Prostate gland (tissue), 2 donors: ENCODE measurements around the gene KLHDC9. TPM values are rescaled to one million over a fixed set of nuclear protein-coding genes. Genes with fewer than 3 reads are reported as not detected.
"Not testable (repeated sequence)": the region's sequence is repeated elsewhere in the genome, so short reads cannot be mapped to it uniquely, and the experiment has no call there.

ENCODE experiments used
- DNase-seq: peaks from one replicate; pipeline ENCODE4 v3.0.0-alpha.2; 2019; ENCODE audit warnings: low spot score
- H3K27ac ChIP-seq, 2 donors: fragments of 200-600 bp; sonication (generic); 2 replicates each; pipeline ENCODE4 v1.5.1; 2017 to 2019
- H3K27me3 ChIP-seq: fragments of 200-600 bp; sonication (generic); replicated peaks from 2 replicates; pipeline ENCODE4 v1.5.1; 2019; ENCODE audit not compliant: insufficient read depth
- H3K36me3 ChIP-seq, 2 donors: fragments of 200-600 bp; sonication (generic); 1 replicate in 1 of 2; 2 replicates in 1 of 2; pipeline versions ENCODE4 v1.5.1 to v1.8.1; 2017 to 2019
- H3K4me1 ChIP-seq: fragments of 200-600 bp; sonication (generic); replicated peaks from 2 replicates; pipeline ENCODE4 v1.5.1; 2019
- H3K4me3 ChIP-seq, 2 donors: fragments of 200-600 bp; sonication (generic); 2 replicates each; pipeline ENCODE4 v1.5.1; 2017 to 2019
- H3K9me3 ChIP-seq: fragments of 200-600 bp; sonication (generic); 2 replicates; pipeline ENCODE4 v1.5.1; 2017
- CTCF ChIP-seq, 4 experiments: fragments of 200-600 bp in 2 of 4; fragments of 450-650 bp in 2 of 4; sonication (generic) in 2 of 4; IDR thresholded peaks; 1 replicate in 3 of 4; 2 replicates in 1 of 4; pipeline ENCODE4 v1.5.1; 2016 to 2019; ENCODE audit warnings: antibody characterized with exemption in 4 of 4, mild to moderate bottlenecking in 2 of 4, moderate library complexity in 2 of 4
- POLR2A ChIP-seq: fragments of 450-650 bp; IDR thresholded peaks from one replicate; pipeline ENCODE4 v1.6.1; 2016; ENCODE audit warnings: antibody characterized with exemption, mild to moderate bottlenecking
- POLR2AphosphoS5 ChIP-seq: sonication (generic); formaldehyde crosslinking; IDR thresholded peaks from one replicate; pipeline ENCODE4 v1.6.1; 2017; ENCODE audit warnings: antibody characterized with exemption
- WGBS: methylation state at CpG from one replicate; pipeline ENCODE4 v1.1.5; 2018; 5-methylcytosine and 5-hydroxymethylcytosine counted together
- intact Hi-C: fragments of 100-400 bp; cut with DNase I; formaldehyde crosslinking; loops from one replicate; pipeline ENCODE4 v1.14.2; 2022
- total RNA-seq, 2 donors: library from RNA; depleted of rRNA; stranded (reverse); fragments of >200 nt; gene quantifications; one replicate each; pipeline ENCODE4 v1.1.0, GENCODE V29; 2016

KLHDC9 gene
- total RNA-seq, 2 donors from 2014 or later = 24.8 to 33.3 TPM

DNA sequence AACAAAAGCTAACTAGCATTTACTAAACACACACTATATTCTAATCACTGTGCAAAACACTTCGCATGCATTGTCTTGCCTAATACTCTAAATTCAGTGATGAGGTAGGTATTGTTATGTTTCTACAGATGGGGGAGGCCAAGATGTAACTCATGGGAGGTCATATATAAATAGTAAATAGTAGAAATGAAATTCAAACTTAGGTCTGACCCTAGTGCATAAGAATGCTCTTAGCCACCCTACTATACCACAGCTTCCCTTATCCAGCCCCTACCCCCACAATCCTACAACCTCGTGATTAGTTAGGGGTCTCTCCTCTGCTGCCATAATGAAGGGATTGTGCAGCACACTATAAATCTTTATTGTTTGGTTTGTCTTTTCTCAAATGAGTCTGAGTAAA, 16.4 kb downstream of the KLHDC9 start:
- no peak for TF ChIP-seq POLR2AphosphoS5
- Histone ChIP-seq H3K27ac (no peak overlapping the region), H3K4me3 (no peak overlapping the region), H3K36me3 (no peaks in the 10 kb centered on the region), H3K4me1 (peaks cover 10% of the 10 kb centered on the region), H3K9me3 (no peaks in the 10 kb centered on the region), H3K27me3 (no peaks in the 10 kb centered on the region)
- 76% methylated on average over 2 of the region's 2 CpGs for WGBS
- DNase-seq = no peak
- intact Hi-C loops = no loop called here

DNA sequence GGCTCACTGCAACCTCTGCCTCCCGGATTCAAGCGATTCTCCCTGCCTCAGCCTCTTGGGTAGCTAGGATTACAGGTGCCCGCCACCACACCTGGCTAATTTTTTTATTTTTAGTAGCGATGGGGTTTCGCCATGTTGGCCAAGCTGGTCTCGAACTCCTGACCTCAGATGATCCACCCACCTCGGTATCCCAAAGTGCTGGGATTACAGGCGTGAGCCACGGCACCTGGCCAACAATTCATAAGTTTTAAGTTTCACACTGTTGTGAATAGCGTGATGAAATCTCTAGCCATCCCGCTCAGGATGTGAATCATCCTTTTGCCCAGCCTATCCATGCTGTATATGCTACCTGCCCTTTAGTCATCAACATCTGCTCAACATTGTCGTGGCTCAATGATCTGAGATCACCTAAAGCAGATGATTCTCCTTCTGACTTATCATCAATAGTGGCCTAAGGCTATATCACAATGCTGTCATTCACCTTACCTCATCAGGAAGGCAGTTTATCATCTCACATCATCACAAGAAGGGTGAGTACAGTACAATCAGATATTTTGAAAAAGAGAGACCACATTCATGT, 17.1 kb downstream of the KLHDC9 start:
- Histone ChIP-seq H3K4me1 (peaks cover 11% of the 10 kb centered on the region), H3K27me3 (no peaks in the 10 kb centered on the region), H3K4me3 (no peak overlapping the region), H3K27ac (no peak overlapping the region), H3K36me3 (no peaks in the 10 kb centered on the region), H3K9me3 (no peaks in the 10 kb centered on the region)
- intact Hi-C loops = no loop called here
- TF ChIP-seq CTCF (IDR thresholded peaks at IDR 0.05) (no peak), POLR2A (no peak), POLR2AphosphoS5 (no peak)
- WGBS = 91% methylated on average over 12 of the region's 12 CpGs
- DNase-seq = no peak

GRCh38 chr1:161115961-161116360, 17.8 kb downstream of the KLHDC9 start:
- H3K27me3 ChIP-seq, H3K36me3 ChIP-seq, H3K27ac ChIP-seq, intact Hi-C loops, H3K9me3 ChIP-seq, DNase-seq, H3K4me3 ChIP-seq: not testable (repeated sequence)
- WGBS = 93% methylated on average over 6 of the region's 6 CpGs
- peaks cover 11% of the 10 kb centered on the region for H3K4me1 ChIP-seq

- H3K27ac ChIP-seq = peak within 1 kb of the TSS; percentile 92 to 94
- WGBS = under 1% methylated on average over 58 of the region's 58 CpGs
- H3K9me3 ChIP-seq = no peaks in the 10 kb centered on the region
- TF ChIP-seq POLR2AphosphoS5 = peak; percentile 87
- peak in 2 of 4 experiments; percentile 31 to 35 for TF ChIP-seq CTCF (IDR thresholded peaks at IDR 0.05)
- peak; percentile 78 for TF ChIP-seq POLR2A
- no peaks in the 10 kb centered on the region for H3K27me3 ChIP-seq
- intact Hi-C loops = loop anchor here (2.0 kb wide), 1 partner anchor 15 kb away; the partner anchor contains the start of gene DEDD
- H3K4me3 ChIP-seq = peak within 1 kb of the TSS; percentile 69 to 97
- peak; percentile 79 for DNase-seq
- peaks cover 11% of the 10 kb centered on the region for H3K4me1 ChIP-seq
- H3K36me3 ChIP-seq = peaks cover 4 to 14% of the 10 kb centered on the region in 2 donors
Measured at GRCh38 chr1:161117759-161118581, 19.8 kb downstream of the KLHDC9 start, which contains the start of the genes NIT1 and PFDN2. TSS of gene NIT1 (plus strand) at chr1:161118105. CDS start at chr1:161118177, 72 bp downstream. TSS of gene PFDN2 (minus strand) at chr1:161118037. CDS start at chr1:161118026, 11 bp downstream.

GRCh38 chr1:161119092-161119903, 21.1 kb downstream of the KLHDC9 start:
- Histone ChIP-seq H3K4me1 (peaks cover 11% of the 10 kb centered on the region), H3K27me3 (no peaks in the 10 kb centered on the region), H3K9me3 (no peaks in the 10 kb centered on the region), H3K27ac (peak overlapping the region; percentile 92 to 94), H3K36me3 (peaks cover 8 to 21% of the 10 kb centered on the region in 2 donors), H3K4me3 (peak overlapping the region; percentile 69 to 97)
- TF ChIP-seq POLR2A = no peak
- peak in 2 of 4 experiments; percentile 13 to 34 for TF ChIP-seq CTCF (IDR thresholded peaks at IDR 0.05)
- 21% methylated on average over 10 of the region's 10 CpGs for WGBS
- no peak for DNase-seq
- intact Hi-C loops = loop anchor here (2.0 kb wide), 1 partner anchor 14 kb away; the partner anchor contains the start of gene DEDD
